MM.1S (cell line): ENCODE measurements around the gene FOXC1.

Experiments
- DNase-seq: peaks from one replicate; pipeline ENCODE4 v3.0.0-alpha.2; 2015
- H2AFZ ChIP-seq: fragments of 300-600 bp; sonication (generic); 2 replicates; pipeline ENCODE4 v1.6.0; 2016; ENCODE audit warnings: antibody characterized with exemption, low read length
- H3F3A ChIP-seq: fragments of 300-600 bp; sonication (generic); 2 replicates; pipeline ENCODE4 v1.6.1; 2016; ENCODE audit warnings: mild to moderate bottlenecking, antibody characterized with exemption, low read length, moderate library complexity, mixed read lengths; ENCODE audit not compliant: insufficient read depth
- H3K27ac ChIP-seq: fragments of 300-600 bp; sonication (generic); 2 replicates; pipeline ENCODE4 v1.5.1; 2016; ENCODE audit warnings: mild to moderate bottlenecking, low read length
- H3K27me3 ChIP-seq: fragments of 300-600 bp; sonication (generic); replicated peaks from 2 replicates; pipeline ENCODE4 v1.6.0; 2016; ENCODE audit warnings: low read length; ENCODE audit not compliant: insufficient read depth
- H3K36me3 ChIP-seq: fragments of 300-600 bp; sonication (generic); replicated peaks from 2 replicates; pipeline ENCODE4 v1.6.1; 2016; ENCODE audit warnings: mild to moderate bottlenecking, low read length, mixed read lengths; ENCODE audit not compliant: insufficient read depth
- H3K4me1 ChIP-seq: fragments of 300-600 bp; sonication (generic); 2 replicates; pipeline ENCODE4 v1.6.1; 2016; ENCODE audit warnings: low read length, mixed read lengths
- H3K4me2 ChIP-seq: fragments of 300-600 bp; sonication (generic); 2 replicates; pipeline ENCODE4 v1.6.0; 2016; ENCODE audit warnings: low read depth, low read length
- H3K4me3 ChIP-seq: fragments of 300-600 bp; sonication (generic); 2 replicates; pipeline ENCODE4 v1.5.1; 2016; ENCODE audit warnings: low read length, mixed read lengths
- H3K79me2 ChIP-seq: fragments of 300-600 bp; sonication (generic); 2 replicates; pipeline ENCODE4 v1.6.1; 2016; ENCODE audit warnings: mixed run types, low read length, mixed read lengths
- H3K9ac ChIP-seq: fragments of 300-600 bp; sonication (generic); 2 replicates; pipeline ENCODE4 v1.6.1; 2016; ENCODE audit warnings: low read length, mixed read lengths
- H3K9me2 ChIP-seq: fragments of 300-600 bp; sonication (generic); replicated peaks from 2 replicates; pipeline ENCODE4 v1.6.1; 2016; ENCODE audit warnings: mild to moderate bottlenecking, low read length, mixed read lengths; ENCODE audit not compliant: insufficient read depth
- H3K9me3 ChIP-seq: fragments of 300-600 bp; sonication (generic); replicated peaks from 2 replicates; pipeline ENCODE4 v1.6.1; 2016; ENCODE audit warnings: mild to moderate bottlenecking, low read length, mixed read lengths; ENCODE audit not compliant: insufficient read depth
- H4K20me1 ChIP-seq: fragments of 300-600 bp; sonication (generic); 2 replicates; pipeline ENCODE4 v1.6.1; 2016; ENCODE audit warnings: mild to moderate bottlenecking, low read length, moderate library complexity, mixed read lengths; ENCODE audit not compliant: insufficient read depth
- CTCF ChIP-seq: fragments of 300-600 bp; sonication (generic); IDR thresholded peaks from 2 replicates; pipeline ENCODE4 v1.5.1; 2016; ENCODE audit warnings: antibody characterized with exemption, low read length, mixed read lengths
- EZH2 ChIP-seq: fragments of 300-600 bp; sonication (generic); optimal IDR thresholded peaks from 2 replicates; pipeline ENCODE3; 2017; ENCODE audit warnings: low read depth, mild to moderate bottlenecking, antibody characterized with exemption, low read length, mixed read lengths
- EZH2phosphoT487 ChIP-seq: fragments of 300-600 bp; sonication (generic); IDR thresholded peaks from 2 replicates; pipeline ENCODE4 v1.6.1; 2018; ENCODE audit warnings: antibody characterized with exemption, low read length

FOXC1 gene

GRCh38 chr6:1613346-1613687, 3.6 kb downstream of the FOXC1 start:
- DNase-seq = no peak
- Histone ChIP-seq H3K79me2 (no peaks in the 10 kb centered on the region), H3K27me3 (peaks cover 4% of the 10 kb centered on the region), H3K9me3 (no peaks in the 10 kb centered on the region), H3K4me3 (no peak overlapping the region), H4K20me1 (no peaks in the 10 kb centered on the region), H3K9ac (no peak overlapping the region), H3K4me1 (no peaks in the 10 kb centered on the region), H3K36me3 (no peaks in the 10 kb centered on the region), H2AFZ (no peak overlapping the region), H3K4me2 (no peak overlapping the region), H3K9me2 (no peaks in the 10 kb centered on the region), H3F3A (no peaks in the 10 kb centered on the region), H3K27ac (no peak overlapping the region)
- no peak for TF ChIP-seq EZH2

GRCh38 chr6:1613688-1614447, 4.2 kb downstream of the FOXC1 start:
- no peaks in the 10 kb centered on the region for H3K36me3 ChIP-seq
- no peak overlapping the region for H3K4me3 ChIP-seq
- H3K79me2 ChIP-seq = no peaks in the 10 kb centered on the region

GRCh38 chr6:1614448-1615150, 4.9 kb downstream of the FOXC1 start:
- Histone ChIP-seq H3K9me2 (no peaks in the 10 kb centered on the region), H3K9ac (no peak overlapping the region), H3K79me2 (no peaks in the 10 kb centered on the region), H2AFZ (no peak overlapping the region), H3K4me1 (no peaks in the 10 kb centered on the region), H3K4me2 (no peak overlapping the region), H3F3A (no peaks in the 10 kb centered on the region), H3K27ac (no peak overlapping the region), H3K27me3 (no peaks in the 10 kb centered on the region; the same call in 1 of the 2 replicates), H3K9me3 (no peaks in the 10 kb centered on the region), H3K4me3 (no peak overlapping the region), H4K20me1 (no peaks in the 10 kb centered on the region), H3K36me3 (no peaks in the 10 kb centered on the region)
- DNase-seq = no peak
- TF ChIP-seq EZH2 = no peak
- TF ChIP-seq EZH2phosphoT487 = no peak
- TF ChIP-seq CTCF = no peak

More at GRCh38 chr6:1613688-1614447, 4.2 kb downstream of the FOXC1 start:
- Histone ChIP-seq H3K9me3 (no peaks in the 10 kb centered on the region), H3K9me2 (no peaks in the 10 kb centered on the region), H3K27ac (no peak overlapping the region), H3F3A (no peaks in the 10 kb centered on the region), H4K20me1 (no peaks in the 10 kb centered on the region), H3K9ac (no peak overlapping the region), H3K27me3 (no peaks in the 10 kb centered on the region; the same call in none of the 2 replicates), H3K4me1 (no peaks in the 10 kb centered on the region), H2AFZ (no peak overlapping the region), H3K4me2 (no peak overlapping the region)
- TF ChIP-seq CTCF (no peak), EZH2phosphoT487 (no peak), EZH2 (no peak)
- DNase-seq = no peak
